HepG2 (cell line): ENCODE data around the gene C1QTNF1. TPM values are rescaled to one million over a fixed set of nuclear protein-coding genes. Genes with fewer than 3 reads are reported as not detected.
A peak's percentile ranks its signal among the peaks of the same experiment; 100 is the strongest.

Source experiments
- ATAC-seq: fragments of 200-7000 bp; cut with Tn5 transposase; 3 replicates; pipeline ENCODE4 v1.9.1; 2020; ENCODE audit warnings: mild to moderate bottlenecking, moderate library complexity
- BruUV-seq: library from RNA; stranded (reverse); fragments of 400-500 nt; replicated peaks from 2 replicates; lab custom pipeline; 2021; lab: Mats Ljungman, UMichigan
- CTCF ChIA-PET: fragments of 300-600 bp; formaldehyde crosslinking; extraction: SDS; loops from one replicate; lab custom pipeline; 2021; ENCODE audit warnings: low total read pairs, inconsistent platforms, low intra/inter-chr PET ratio; lab: Yijun Ruan, JAX
- POLR2A ChIA-PET: fragments of 350-600 bp; sonication (Branson Sonifier 250); formaldehyde crosslinking; loops from one replicate; lab custom pipeline; 2020; ENCODE audit warnings: antibody characterized with exemption, inconsistent platforms; lab: Yijun Ruan, JAX
- DNase-seq: peaks from one replicate; pipeline ENCODE4 v3.0.0-alpha.2; 2015; ENCODE audit warnings: low spot score
- FAIRE-seq: peaks from 3 replicates; lab custom pipeline; 2011; peaks lifted over from hg19 to GRCh38; lab: Jason Lieb, UNC
- H2AFZ ChIP-seq: one replicate; pipeline ENCODE4 v1.6.1; 2011; ENCODE audit warnings: low read length, inconsistent platforms
- H3K27ac ChIP-seq: fragments of 300-600 bp; 3 replicates; pipeline ENCODE4 v1.8.0; 2011; ENCODE audit warnings: mixed run types, mild to moderate bottlenecking, mixed read lengths, low read length, inconsistent platforms; ENCODE audit not compliant: insufficient read depth; ENCODE audit errors: extremely low read length
- H3K27me3 ChIP-seq, 2 experiments: fragments of 200-600 bp in 1 of 2; 2 replicates in 1 of 2; 3 replicates in 1 of 2; pipeline versions ENCODE4 v1.6.0 to v1.8.0; 2011; ENCODE audit warnings: low read length in 2 of 2, mild to moderate bottlenecking in 2 of 2, moderate library complexity in 2 of 2, inconsistent platforms in 1 of 2; ENCODE audit not compliant: insufficient read depth in 2 of 2, control insufficient read depth in 1 of 2
- H3K36me3 ChIP-seq, 2 experiments: fragments of 200-600 bp in 1 of 2; replicated peaks in 1 of 2; 2 replicates in 1 of 2; 3 replicates in 1 of 2; pipeline versions ENCODE4 v1.5.1 to v1.8.0; 2011; ENCODE audit warnings: low read length in 2 of 2, inconsistent platforms in 1 of 2; ENCODE audit not compliant: insufficient read depth in 2 of 2, control insufficient read depth in 1 of 2
- H3K4me1 ChIP-seq: 2 replicates; pipeline ENCODE4 v1.5.1; 2012; ENCODE audit warnings: low read length, inconsistent platforms; ENCODE audit not compliant: insufficient read depth
- H3K4me2 ChIP-seq: 2 replicates; pipeline ENCODE4 v1.6.0; 2011; ENCODE audit warnings: low read depth, low read length, inconsistent platforms
- H3K4me3 ChIP-seq, 3 experiments: fragments of 200-600 bp in 1 of 3; sonication (generic), shearing (Covaris generic) in 1 of 3; replicated peaks in 1 of 3; 2 replicates each; pipeline ENCODE4 v1.5.1; 2011 to 2016; ENCODE audit warnings: low read length in 3 of 3, inconsistent platforms in 2 of 3, low read depth in 2 of 3, mild to moderate bottlenecking in 2 of 3, control low read depth in 1 of 3, mixed read lengths in 1 of 3; ENCODE audit not compliant: insufficient read depth in 1 of 3
- H3K79me2 ChIP-seq: one replicate; pipeline ENCODE4 v1.6.1; 2011; ENCODE audit warnings: low read length, inconsistent platforms; ENCODE audit not compliant: insufficient read depth
- H3K9ac ChIP-seq: 2 replicates; pipeline ENCODE4 v1.6.0; 2011; ENCODE audit warnings: mild to moderate bottlenecking, low read depth, low read length, inconsistent platforms; ENCODE audit not compliant: insufficient read depth
- H3K9me3 ChIP-seq: 2 replicates; pipeline ENCODE4 v1.5.1; 2012; ENCODE audit warnings: mild to moderate bottlenecking, low read length
- H4K20me1 ChIP-seq: 2 replicates; pipeline ENCODE4 v1.6.0; 2011; ENCODE audit warnings: inconsistent platforms, mild to moderate bottlenecking, low read length, moderate library complexity; ENCODE audit not compliant: insufficient read depth
- AGO2 ChIP-seq: fragments of 200-400 bp; formaldehyde crosslinking; optimal IDR thresholded peaks from 2 replicates; pipeline ENCODE3; 2017; ENCODE audit warnings: mild to moderate bottlenecking, low read depth, low read length, moderate library complexity
- ATF4 ChIP-seq, 2 experiments: fragments of 450-650 bp in 1 of 2; sonication (generic) in 1 of 2; formaldehyde crosslinking; IDR thresholded peaks; 2 replicates each; pipeline versions ENCODE4 v1.5.0 to v1.8.0; 2020 to 2022; ENCODE audit warnings: mild to moderate bottlenecking in 1 of 2, missing genetic modification reagents in 1 of 2
- DNMT3B ChIP-seq: conservative IDR thresholded peaks from 2 replicates; pipeline ENCODE4 v1.6.1; 2016; ENCODE audit warnings: missing biosample characterization, control low read depth
- MTA1 ChIP-seq: sonication (generic); formaldehyde crosslinking; IDR thresholded peaks from 2 replicates; pipeline ENCODE4 v1.4.0; 2020; ENCODE audit warnings: missing genetic modification reagents, mild to moderate bottlenecking, borderline replicate concordance
- PHB2 ChIP-seq: fragments of 450-650 bp; IDR thresholded peaks from 2 replicates; pipeline ENCODE4 v1.6.1; 2018; ENCODE audit not compliant: partially characterized antibody
- RCOR2 ChIP-seq: IDR thresholded peaks from 2 replicates; pipeline ENCODE4 v1.6.1; 2016; ENCODE audit warnings: missing biosample characterization, missing genetic modification reagents
- SNAPC5 ChIP-seq: sonication (generic); formaldehyde crosslinking; IDR thresholded peaks from 2 replicates; pipeline ENCODE4 v1.8.1; 2023; ENCODE audit warnings: mild to moderate bottlenecking, missing genetic modification reagents, borderline replicate concordance
- ZNF75D ChIP-seq: sonication (generic); formaldehyde crosslinking; IDR thresholded peaks from 2 replicates; pipeline ENCODE4 v1.8.1; 2023; ENCODE audit warnings: missing genetic modification reagents, mild to moderate bottlenecking, borderline replicate concordance
- WGBS: methylation state at CpG from one replicate; pipeline ENCODE4 v1.1.6; 2017; ENCODE audit warnings: low lambda C conversion rate; 5-methylcytosine and 5-hydroxymethylcytosine counted together
- in situ Hi-C: cut with HindIII; loops from 2 replicates; pipeline ENCODE4 v1.10.0; 2017; ENCODE audit warnings: low pct_unique_long_range_greater_than_20kb; ENCODE audit not compliant: extremely low pct_ligation_motif_present
- intact Hi-C: fragments of 100-400 bp; cut with micrococcal nuclease; formaldehyde crosslinking; loops from one replicate; pipeline ENCODE4 v1.10.0; 2022; ENCODE audit not compliant: unreplicated experiment
- polyA plus RNA-seq, 8 experiments: library from polyadenylated mRNA; depleted of rRNA in 3 of 8; stranded (reverse) in 7 of 8; unstranded in 1 of 8; fragments of >200 nt; fragmentation: Illumina TruSeq in 4 of 8; extraction: Trizol in 4 of 8; gene quantifications; 2 replicates each; pipeline versions ENCODE4 v1.2.1 to v1.2.3, GENCODE V29; 2011 to 2016; ENCODE audit warnings: low read depth in 4 of 8, missing spikeins in 1 of 8, mixed read lengths in 1 of 8; ENCODE audit not compliant: insufficient read depth in 1 of 8
- total RNA-seq, 5 experiments: library from RNA; depleted of rRNA; stranded (reverse); fragments of >200 nt; fragmentation: Illumina TruSeq; extraction: Trizol; gene quantifications; 2 replicates each; pipeline ENCODE4 v1.2.3, GENCODE V29; 2016; ENCODE audit warnings: low read depth in 1 of 5

Gene C1QTNF1
- total and polyA plus RNA-seq, 2 of the 13 experiments (the other 11 are each of a cell fraction or from before 2014, with no cell fraction given) = 0.18 to 0.86 TPM

- WGBS = 95% methylated on average over 22 of the region's 22 CpGs
- no peaks in the 10 kb centered on the region for H3K27me3 ChIP-seq
- in situ Hi-C loops = no loop called here
- H2AFZ ChIP-seq = no peak overlapping the region
- TF ChIP-seq PHB2 (no peak), MTA1 (CRISPR knock-in tag) (0 out of 2 replicates have a peak, but pooled peaks have one; percentile 1), DNMT3B (no peak), RCOR2 (CRISPR knock-in tag) (no peak), SNAPC5 (CRISPR knock-in tag) (no peak), AGO2 (peak; percentile 65), ATF4 (CRISPR knock-in tag; IDR thresholded peaks at IDR 0.05) (no peak), ZNF75D (no peak)
- H3K4me1 ChIP-seq = no peaks in the 10 kb centered on the region
- DNase-seq (no peak), ATAC-seq (peak; percentile 19), FAIRE-seq (no peak)
- no TSS peak for BruUV-seq
- intact Hi-C loops = loop anchor here (2.0 kb wide), 1 partner anchor 51 kb away; no protein-coding TSS in a partner anchor
- no peak overlapping the region for H3K9ac ChIP-seq
- peaks cover 32 to 58% of the 10 kb centered on the region in 2 experiments for H3K36me3 ChIP-seq
- ChIA-PET CTCF (interaction anchor here (1.4 to 1.8 kb wide), 3 partner anchors 48 to 399 kb away, joined by 6 to 9 read pairs (median 6); no protein-coding TSS in a partner anchor), POLR2A (interaction anchor here (1.0 kb wide), 1 partner anchor 16 kb away, joined by 3 read pairs; the partner anchor contains the start of gene CANT1)
- no peak overlapping the region for H3K4me3 ChIP-seq
- no peak overlapping the region for H3K4me2 ChIP-seq
- H3K9me3 ChIP-seq = no peaks in the 10 kb centered on the region
- no peaks in the 10 kb centered on the region; the same call in 1 of the 2 replicates for H4K20me1 ChIP-seq
- H3K79me2 ChIP-seq = peaks cover 3% of the 10 kb centered on the region
- no peak overlapping the region for H3K27ac ChIP-seq
Measured at GRCh38 chr17:78993981-78994671, 29.8 kb upstream of the C1QTNF1 start.
